Activated B cell treated with CpG ODN at 0.5 μM for 24 hours (primary cell): ENCODE measurements around the gene STEAP1. TPM values are rescaled to one million over a fixed set of nuclear protein-coding genes. Genes with fewer than 3 reads are reported as not detected.
A peak's percentile ranks its signal among the peaks of the same experiment; 100 is the strongest.

Experiments used
- ATAC-seq: fragments of 200-7000 bp; cut with Tn5 transposase; one replicate; pipeline ENCODE4 v1.10.0; 2021; ENCODE audit warnings: low read depth, mild to moderate bottlenecking, moderate library complexity
- CTCF ChIA-PET: fragments of 350-600 bp; sonication (Branson Sonifier 250); formaldehyde crosslinking; loops from one replicate; lab custom pipeline; 2021; ENCODE audit warnings: antibody characterized with exemption; lab: Charles Lee
- POLR2A ChIA-PET: fragments of 350-600 bp; sonication (Branson Sonifier 250); formaldehyde crosslinking; loops from one replicate; lab custom pipeline; 2021; ENCODE audit warnings: antibody characterized with exemption; lab: Charles Lee
- DNase-seq: peaks from one replicate; pipeline ENCODE4 v3.0.0; 2022
- H3K27ac Mint-ChIP-seq: one replicate; pipeline ENCODE4 v1.8.0; 2020; ENCODE audit warnings: mixed read lengths
- H3K27me3 Mint-ChIP-seq: one replicate; pipeline ENCODE4 v1.8.0; 2021; ENCODE audit warnings: mixed read lengths
- H3K36me3 Mint-ChIP-seq: one replicate; pipeline ENCODE4 v1.8.0; 2021; ENCODE audit warnings: low read depth, mixed read lengths
- H3K4me1 Mint-ChIP-seq: one replicate; pipeline ENCODE4 v1.8.0; 2021; ENCODE audit warnings: mixed read lengths
- H3K4me3 Mint-ChIP-seq: one replicate; pipeline ENCODE4 v1.8.0; 2020; ENCODE audit warnings: mild to moderate bottlenecking, mixed read lengths
- H3K9me3 Mint-ChIP-seq: one replicate; pipeline ENCODE4 v1.8.0; 2020; ENCODE audit warnings: mixed read lengths
- intact Hi-C: fragments of 100-400 bp; cut with micrococcal nuclease; formaldehyde crosslinking; loops from one replicate; pipeline ENCODE4 v1.15.1; 2024
- total RNA-seq: library from RNA; stranded (reverse); gene quantifications from 2 replicates; pipeline ENCODE4 v1.2.3, GENCODE V29; 2022
- TF ChIP-seq, protein P1 (sequence below): fragments of 200-600 bp; IDR thresholded peaks from one replicate; pipeline ENCODE4 v1.8.0; 2022; ENCODE audit warnings: antibody characterized with exemption, mild to moderate bottlenecking

The STEAP1 gene
- total RNA-seq, 1 donor from 2014 or later: 0.80 TPM

DNA sequence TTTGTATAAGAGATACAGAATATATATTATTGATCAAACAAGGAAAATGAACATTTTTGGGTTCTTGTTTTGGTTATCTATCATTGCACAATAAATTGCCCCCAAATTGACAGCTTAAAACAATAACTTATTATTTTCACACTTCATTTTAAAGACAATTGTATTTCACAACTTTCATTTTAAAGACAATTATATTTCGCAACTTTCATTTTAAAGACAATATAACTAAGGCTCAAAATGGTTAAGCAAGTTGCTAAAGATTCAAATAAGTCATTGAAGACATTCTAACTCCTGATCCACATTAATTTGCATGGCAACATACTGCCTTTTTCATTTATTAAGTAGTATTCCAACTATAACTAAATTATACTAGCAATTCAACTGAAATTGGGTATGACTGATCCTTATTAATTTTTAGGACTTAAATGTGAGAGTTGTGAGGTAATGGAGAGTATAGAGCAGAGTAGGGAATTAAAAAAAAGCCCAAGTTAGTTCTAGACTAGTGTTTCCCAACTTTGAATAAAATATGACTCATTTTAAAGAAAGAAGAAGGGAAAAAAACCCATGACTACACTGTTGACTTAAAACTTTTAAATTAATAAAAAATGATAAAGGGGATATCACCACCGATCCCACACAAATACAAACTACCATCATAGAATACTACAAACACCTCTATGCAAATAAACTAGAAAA is 47.4 kb downstream of the STEAP1 start:
- CTCF ChIA-PET: no interaction called here
- no peak overlapping the region for H3K27ac Mint-ChIP-seq
- DNase-seq: no peak
- TF ChIP-seq, protein P1, sequence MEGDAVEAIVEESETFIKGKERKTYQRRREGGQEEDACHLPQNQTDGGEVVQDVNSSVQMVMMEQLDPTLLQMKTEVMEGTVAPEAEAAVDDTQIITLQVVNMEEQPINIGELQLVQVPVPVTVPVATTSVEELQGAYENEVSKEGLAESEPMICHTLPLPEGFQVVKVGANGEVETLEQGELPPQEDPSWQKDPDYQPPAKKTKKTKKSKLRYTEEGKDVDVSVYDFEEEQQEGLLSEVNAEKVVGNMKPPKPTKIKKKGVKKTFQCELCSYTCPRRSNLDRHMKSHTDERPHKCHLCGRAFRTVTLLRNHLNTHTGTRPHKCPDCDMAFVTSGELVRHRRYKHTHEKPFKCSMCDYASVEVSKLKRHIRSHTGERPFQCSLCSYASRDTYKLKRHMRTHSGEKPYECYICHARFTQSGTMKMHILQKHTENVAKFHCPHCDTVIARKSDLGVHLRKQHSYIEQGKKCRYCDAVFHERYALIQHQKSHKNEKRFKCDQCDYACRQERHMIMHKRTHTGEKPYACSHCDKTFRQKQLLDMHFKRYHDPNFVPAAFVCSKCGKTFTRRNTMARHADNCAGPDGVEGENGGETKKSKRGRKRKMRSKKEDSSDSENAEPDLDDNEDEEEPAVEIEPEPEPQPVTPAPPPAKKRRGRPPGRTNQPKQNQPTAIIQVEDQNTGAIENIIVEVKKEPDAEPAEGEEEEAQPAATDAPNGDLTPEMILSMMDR: no peak
- H3K27me3 Mint-ChIP-seq: no peaks in the 10 kb centered on the region
- intact Hi-C loops: no loop called here
- no peaks in the 10 kb centered on the region for H3K9me3 Mint-ChIP-seq
- POLR2A ChIA-PET: no interaction called here
- no peak overlapping the region for H3K4me3 Mint-ChIP-seq
- ATAC-seq: no peak
- no peaks in the 10 kb centered on the region for H3K4me1 Mint-ChIP-seq
- no peaks in the 10 kb centered on the region for H3K36me3 Mint-ChIP-seq

DNA sequence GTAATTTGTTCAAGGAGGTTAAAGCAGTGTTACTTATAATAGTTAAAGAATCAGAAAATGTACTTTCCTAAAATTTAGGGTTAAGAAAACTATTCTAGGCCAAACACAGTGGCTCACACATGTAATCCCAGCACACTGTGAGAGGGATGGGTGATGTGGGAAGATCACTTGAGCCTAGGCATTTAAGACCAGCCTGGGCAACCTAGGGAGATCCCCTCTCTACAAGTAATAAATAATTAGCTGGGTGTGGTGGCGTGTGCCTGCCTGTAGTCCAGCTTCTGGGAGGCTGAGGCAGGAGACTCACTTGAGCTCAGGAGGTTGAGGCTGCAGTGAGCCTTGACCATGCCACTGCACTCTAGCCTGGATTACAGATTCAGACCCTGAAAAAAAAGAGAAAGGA is 53.7 kb downstream of the STEAP1 start:
- peaks cover 7% of the 10 kb centered on the region for H3K4me1 Mint-ChIP-seq
- no peak overlapping the region for H3K4me3 Mint-ChIP-seq
- DNase-seq: no peak
- POLR2A ChIA-PET: no interaction called here
- TF ChIP-seq, protein P1: no peak
- H3K27ac Mint-ChIP-seq: no peak overlapping the region
- intact Hi-C loops: no loop called here
- CTCF ChIA-PET: no interaction called here
- H3K27me3 Mint-ChIP-seq: peaks cover 12% of the 10 kb centered on the region
- H3K9me3 Mint-ChIP-seq: no peaks in the 10 kb centered on the region
- no peaks in the 10 kb centered on the region for H3K36me3 Mint-ChIP-seq
- no peak for ATAC-seq

DNA sequence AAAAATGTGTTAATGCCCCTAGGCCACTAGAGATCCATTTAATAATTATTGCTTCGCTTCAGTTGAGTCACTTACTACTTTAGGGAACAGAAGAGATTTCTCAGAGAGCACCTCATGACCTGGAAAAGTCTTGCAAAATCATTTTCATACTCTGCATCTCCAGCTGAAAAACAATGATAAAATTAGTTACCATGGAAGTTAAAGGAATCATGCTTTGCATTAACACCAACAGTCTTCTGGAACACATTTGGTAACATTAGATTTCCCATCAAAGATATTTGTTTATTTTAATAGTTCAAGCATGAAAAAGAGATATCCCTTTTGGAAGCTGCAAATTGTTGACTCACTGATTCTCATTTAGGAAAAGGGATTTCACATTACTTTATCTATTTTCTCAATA is 55.5 kb downstream of the STEAP1 start:
- CTCF ChIA-PET: no interaction called here
- H3K27me3 Mint-ChIP-seq: peaks cover 12% of the 10 kb centered on the region
- H3K27ac Mint-ChIP-seq: no peak overlapping the region
- TF ChIP-seq, protein P1: no peak
- intact Hi-C loops: no loop called here
- no peak overlapping the region for H3K4me3 Mint-ChIP-seq
- H3K9me3 Mint-ChIP-seq: no peaks in the 10 kb centered on the region
- ATAC-seq (no peak), DNase-seq (no peak)
- H3K4me1 Mint-ChIP-seq: peaks cover 7% of the 10 kb centered on the region
- POLR2A ChIA-PET: no interaction called here
- H3K36me3 Mint-ChIP-seq: no peaks in the 10 kb centered on the region

DNA sequence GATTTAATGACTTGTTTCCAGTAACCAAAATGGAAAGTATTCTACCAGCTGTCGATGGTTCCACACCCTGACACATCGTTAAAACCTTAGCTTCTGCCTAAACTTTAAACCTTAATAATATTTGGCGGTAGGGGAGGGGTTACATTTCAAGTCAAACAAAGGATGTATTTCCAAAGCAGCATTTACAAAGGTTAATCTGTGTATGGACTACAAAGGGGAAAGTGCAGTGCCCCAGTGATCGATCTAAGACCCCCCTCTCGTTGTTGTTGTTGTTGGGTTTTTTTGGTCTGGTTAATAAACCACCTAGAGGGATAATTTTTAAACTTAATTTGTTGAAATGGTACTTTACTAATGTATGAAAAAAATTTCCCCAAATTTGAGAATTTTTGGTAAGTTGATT is 56.2 kb downstream of the STEAP1 start:
- DNase-seq: no peak
- intact Hi-C loops: no loop called here
- ATAC-seq: no peak
- Mint-ChIP-seq H3K27ac (no peak overlapping the region), H3K9me3 (no peaks in the 10 kb centered on the region), H3K4me1 (peaks cover 7% of the 10 kb centered on the region), H3K36me3 (no peaks in the 10 kb centered on the region), H3K4me3 (no peak overlapping the region), H3K27me3 (peaks cover 12% of the 10 kb centered on the region)
- POLR2A ChIA-PET: no interaction called here
- TF ChIP-seq, protein P1: no peak
- CTCF ChIA-PET: interaction anchor here (1.5 kb wide), 1 partner anchor 22 kb away, joined by 3 read pairs; no protein-coding TSS in a partner anchor

DNA sequence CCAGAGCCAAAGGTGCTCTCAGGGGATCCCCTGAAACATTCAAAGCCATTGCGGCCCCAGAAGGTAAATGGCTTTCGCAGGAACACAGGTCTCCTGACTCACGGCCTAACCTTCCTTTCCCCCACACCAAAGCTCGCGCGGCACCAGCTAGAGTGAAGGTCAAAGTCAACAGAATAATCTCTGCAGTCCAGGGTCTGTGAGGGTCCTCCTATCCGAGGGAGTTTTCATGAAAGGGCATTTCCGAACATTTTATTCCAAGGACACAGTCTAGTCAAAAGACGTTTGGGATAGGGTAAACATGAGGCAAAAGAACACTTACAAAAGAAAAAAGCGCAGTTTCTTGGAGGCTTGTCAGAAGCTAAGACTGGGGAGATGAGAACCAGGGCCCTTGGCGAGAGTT is 56.7 kb downstream of the STEAP1 start:
- peaks cover 7% of the 10 kb centered on the region for H3K4me1 Mint-ChIP-seq
- H3K9me3 Mint-ChIP-seq: no peaks in the 10 kb centered on the region
- intact Hi-C loops: loop anchor here (1.0 kb wide), 1 partner anchor 57 kb away; the partner anchor contains the start of gene STEAP1
- no peak for DNase-seq
- ChIA-PET CTCF (interaction anchor here (1.1 to 1.5 kb wide), 3 partner anchors 21 to 217 kb away, joined by 3 read pairs; partner anchors contain the start of gene STEAP1), POLR2A (no interaction called here)
- H3K27me3 Mint-ChIP-seq: peaks cover 12% of the 10 kb centered on the region
- no peak for ATAC-seq
- peak overlapping the region; percentile 50 for H3K4me3 Mint-ChIP-seq
- no peak overlapping the region for H3K27ac Mint-ChIP-seq
- TF ChIP-seq, protein P1: no peak
- H3K36me3 Mint-ChIP-seq: no peaks in the 10 kb centered on the region
